ENCODE data around the gene NANOS3. TPM values are rescaled to one million over a fixed set of nuclear protein-coding genes. Genes with fewer than 3 reads are reported as not detected.

The NANOS3 gene
- total RNA-seq, 1 experiment from 2014 or later: 1.2 TPM

DNA sequence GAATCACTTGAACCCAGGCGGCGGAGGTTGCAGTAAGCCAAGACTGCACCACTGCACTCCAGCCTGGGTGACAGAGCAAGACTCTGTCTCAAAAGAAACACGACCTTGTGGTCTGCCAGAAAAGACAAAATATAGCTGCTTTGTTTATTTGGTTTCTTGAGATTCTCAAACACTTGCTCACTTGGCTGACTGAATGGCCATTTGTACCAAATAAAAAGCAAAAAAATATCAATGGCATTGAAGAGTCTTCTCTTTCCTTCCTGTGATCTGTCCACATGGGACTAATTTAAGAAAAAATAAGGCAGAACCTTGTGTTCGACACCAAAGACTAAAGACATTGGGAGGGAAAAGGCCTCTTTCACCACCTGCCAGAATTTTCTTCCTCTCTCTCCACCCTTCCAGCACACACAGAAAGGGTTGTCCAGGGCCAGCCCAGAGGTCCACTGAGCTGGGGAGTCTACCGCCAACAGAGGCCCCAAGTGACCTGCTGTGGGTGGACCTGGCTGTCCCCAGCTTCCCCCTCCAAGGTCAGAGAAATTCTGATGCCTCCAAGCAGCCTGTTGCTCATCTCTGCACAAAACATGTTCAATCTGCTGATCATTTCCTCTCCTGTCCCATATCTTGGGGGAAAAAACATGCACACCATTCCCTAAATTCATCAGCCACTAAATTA, 23.1 kb downstream of the NANOS3 start:
- Mint-ChIP-seq H3K36me3 (ENCODE audit: insufficient read depth, unreplicated experiment) (no peaks in the 10 kb centered on the region), H3K4me1 (ENCODE audit: low read depth, unreplicated experiment) (no peaks in the 10 kb centered on the region), H3K27me3 (ENCODE audit: unreplicated experiment) (no peaks in the 10 kb centered on the region), H3K9me3 (ENCODE audit: low read depth, unreplicated experiment) (no peaks in the 10 kb centered on the region), H3K27ac (ENCODE audit: unreplicated experiment) (no peak overlapping the region), H3K4me3 (ENCODE audit: low read depth, unreplicated experiment) (no peak overlapping the region)
- BruUV-seq (replicated peaks): no TSS peak
- CTCF ChIA-PET: no interaction called here
- intact Hi-C loops (cut with micrococcal nuclease; ENCODE audit: unreplicated experiment): no loop called here
- no peak for TF ChIP-seq CTCF (IDR thresholded peaks at IDR 0.05; ENCODE audit: unreplicated experiment)
- DNase-seq: no peak

- TF ChIP-seq CTCF (IDR thresholded peaks at IDR 0.05; ENCODE audit: unreplicated experiment): no peak
- Mint-ChIP-seq H3K4me3 (ENCODE audit: low read depth, unreplicated experiment) (no peak overlapping the region), H3K27ac (ENCODE audit: unreplicated experiment) (no peak overlapping the region), H3K4me1 (ENCODE audit: low read depth, unreplicated experiment) (no peaks in the 10 kb centered on the region), H3K9me3 (ENCODE audit: low read depth, unreplicated experiment) (no peaks in the 10 kb centered on the region), H3K36me3 (ENCODE audit: insufficient read depth, unreplicated experiment) (peaks cover 15% of the 10 kb centered on the region), H3K27me3 (ENCODE audit: unreplicated experiment) (no peaks in the 10 kb centered on the region)
- peak; percentile 20 for DNase-seq
- intact Hi-C loops (cut with micrococcal nuclease; ENCODE audit: unreplicated experiment): no loop called here
- CTCF ChIA-PET: interaction anchor here (0.5 to 0.7 kb wide), 2 partner anchors 49 to 1313 kb away, joined by 5 to 7 read pairs; partner anchors contain the start of gene DCAF15
- BruUV-seq (replicated peaks): no TSS peak
Observed at GRCh38 chr19:13902993-13903555, 26.1 kb downstream of the NANOS3 start.

DNA sequence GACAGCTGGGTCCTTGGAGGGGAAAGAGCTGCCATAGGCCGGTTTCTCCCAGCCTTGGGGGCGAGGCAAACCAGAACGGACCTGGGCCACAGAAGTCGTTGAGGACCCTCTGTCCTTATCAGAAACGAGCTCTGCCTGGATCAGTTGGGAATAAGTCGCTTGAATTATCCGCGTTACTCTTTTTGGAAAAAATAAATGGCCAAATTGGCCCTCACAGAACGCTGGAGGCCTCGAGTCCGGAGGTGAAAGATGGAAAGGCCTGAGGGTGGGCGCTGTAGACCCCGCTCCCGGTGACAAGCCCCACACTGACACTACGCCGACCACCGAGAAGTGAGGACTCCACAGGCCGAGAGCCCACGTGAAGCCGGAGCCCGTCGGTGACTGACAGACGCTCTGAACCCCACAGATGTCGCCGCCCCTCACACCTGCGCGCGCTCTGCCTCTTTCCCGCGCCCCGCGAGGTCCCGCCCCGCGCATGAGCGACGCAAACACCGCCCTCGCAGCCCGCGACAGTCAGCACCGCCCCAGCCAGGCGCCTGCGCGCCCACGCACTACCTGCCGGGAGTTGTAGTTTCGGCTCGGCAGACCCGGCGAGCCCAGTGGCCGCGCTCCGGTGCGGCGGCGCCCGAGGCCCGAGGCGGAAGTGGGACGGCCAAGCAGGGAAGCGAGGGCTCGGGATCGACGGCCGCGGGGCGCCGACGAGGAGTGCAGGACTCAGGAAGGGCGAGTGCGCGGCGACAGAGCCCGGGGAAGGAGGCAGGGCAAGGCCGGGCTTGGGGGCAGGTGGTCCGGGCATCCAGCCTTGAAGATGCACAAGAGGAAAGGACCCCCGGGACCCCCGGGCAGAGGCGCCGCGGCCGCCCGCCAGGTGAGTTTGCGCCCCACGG, 28.9 kb downstream of the NANOS3 start, which contains the start of the genes BRME1 and CC2D1A:
Gene BRME1 (minus strand): TSS at position 484 of the 887 bp plus-strand sequence. CDS start 1,225 bp downstream, outside the sequence.
Gene CC2D1A (plus strand): TSS at position 568 of the 887 bp plus-strand sequence. CDS start 241 bp downstream, at position 809.
- CTCF ChIA-PET: interaction anchor here (0.9 kb wide), 1 partner anchor 9 kb away, joined by 3 read pairs; no protein-coding TSS in a partner anchor
- no peaks in the 10 kb centered on the region for H3K4me1 Mint-ChIP-seq (ENCODE audit: low read depth, unreplicated experiment)
- H3K27ac Mint-ChIP-seq (ENCODE audit: unreplicated experiment): peak within 1 kb of the TSS; percentile 36
- TF ChIP-seq CTCF (IDR thresholded peaks at IDR 0.05; ENCODE audit: unreplicated experiment): no peak
- intact Hi-C loops (cut with micrococcal nuclease; ENCODE audit: unreplicated experiment): no loop called here
- DNase-seq: peak; percentile 92
- peaks cover 21% of the 10 kb centered on the region for H3K36me3 Mint-ChIP-seq (ENCODE audit: insufficient read depth, unreplicated experiment)
- H3K27me3 Mint-ChIP-seq (ENCODE audit: unreplicated experiment): no peaks in the 10 kb centered on the region
- no TSS peak for BruUV-seq (replicated peaks)
- H3K4me3 Mint-ChIP-seq (ENCODE audit: low read depth, unreplicated experiment): peak within 1 kb of the TSS; percentile 78
- H3K9me3 Mint-ChIP-seq (ENCODE audit: low read depth, unreplicated experiment): no peaks in the 10 kb centered on the region

GRCh38 chr19:13906521-13906904, 29.6 kb downstream of the NANOS3 start:
- H3K4me3 Mint-ChIP-seq (ENCODE audit: low read depth, unreplicated experiment): peak overlapping the region; percentile 78
- peak overlapping the region; percentile 36 for H3K27ac Mint-ChIP-seq (ENCODE audit: unreplicated experiment)
- peak; percentile 36 for DNase-seq
- intact Hi-C loops (cut with micrococcal nuclease; ENCODE audit: unreplicated experiment): no loop called here
- H3K4me1 Mint-ChIP-seq (ENCODE audit: low read depth, unreplicated experiment): no peaks in the 10 kb centered on the region
- CTCF ChIA-PET: interaction anchor here (1.1 kb wide), 1 partner anchor 230 kb away, joined by 3 read pairs; the partner anchor contains the start of gene ASF1B
- BruUV-seq (replicated peaks): no TSS peak
- H3K36me3 Mint-ChIP-seq (ENCODE audit: insufficient read depth, unreplicated experiment): peaks cover 21% of the 10 kb centered on the region
- H3K27me3 Mint-ChIP-seq (ENCODE audit: unreplicated experiment): no peaks in the 10 kb centered on the region
- H3K9me3 Mint-ChIP-seq (ENCODE audit: low read depth, unreplicated experiment): no peaks in the 10 kb centered on the region
- TF ChIP-seq CTCF (IDR thresholded peaks at IDR 0.05; ENCODE audit: unreplicated experiment): no peak
